HCT116 (cell line): ENCODE results near the gene BPIFA1. TPM values are rescaled to one million over a fixed set of nuclear protein-coding genes. Genes with fewer than 3 reads are reported as not detected.

Experiments
- ATAC-seq: fragments of 200-7000 bp; cut with Tn5 transposase; 2 replicates; pipeline ENCODE4 v1.9.1; 2020; ENCODE audit warnings: mild to moderate bottlenecking, moderate library complexity
- BruUV-seq: library from RNA; stranded (reverse); fragments of 400-500 nt; replicated peaks from 2 replicates; lab custom pipeline; 2021; lab: Mats Ljungman, UMichigan
- CTCF ChIA-PET: fragments of 300-600 bp; sonication (Branson Sonifier 250); formaldehyde crosslinking; loops from one replicate; lab custom pipeline; 2021; ENCODE audit warnings: antibody characterized with exemption; lab: Charles Lee
- POLR2A ChIA-PET: fragments of 300-600, 350-600 bp; sonication (Branson Sonifier 250); formaldehyde crosslinking; loops from one replicate; lab custom pipeline; 2021; ENCODE audit warnings: antibody characterized with exemption; lab: Charles Lee
- RAD21 ChIA-PET, 2 experiments: fragments of 300-600 bp; sonication (Branson Sonifier 250); formaldehyde crosslinking; loops; one replicate each; lab custom pipeline; 2023; ENCODE audit warnings: low total read pairs in 2 of 2; ENCODE audit not compliant: uncharacterized antibody in 2 of 2, unreplicated experiment in 2 of 2, low non-redundant PET in 1 of 2; lab: Charles Lee
- DNase-seq: peaks from one replicate; pipeline ENCODE4 v3.0.0-alpha.2; 2010; ENCODE audit warnings: low read depth, low spot score
- H2AFZ ChIP-seq: fragments of 200-600 bp; shearing (Covaris generic), sonication (generic); 2 replicates; pipeline ENCODE4 v1.6.1; 2017; ENCODE audit warnings: low read depth, mixed run types, mixed read lengths, antibody characterized with exemption, low read length; ENCODE audit not compliant: poor library complexity, severe bottlenecking
- H3K27ac ChIP-seq: 2 replicates; pipeline ENCODE4 v1.5.1; 2012; ENCODE audit warnings: low read depth, low read length
- H3K27me3 ChIP-seq: fragments of 200-600 bp; sonication (generic); 2 replicates; pipeline ENCODE4 v1.6.1; 2016; ENCODE audit warnings: mixed run types, low read length, mixed read lengths; ENCODE audit not compliant: insufficient read depth
- H3K36me3 ChIP-seq, 2 experiments: fragments of 200-500 bp in 1 of 2; fragments of 200-600 bp in 1 of 2; sonication (Bioruptor generic) in 1 of 2; sonication (generic) in 1 of 2; 2 replicates each; pipeline versions ENCODE4 v1.5.1 to v1.6.1; 2014 to 2016; ENCODE audit warnings: low read length in 2 of 2, inconsistent platforms in 1 of 2, mixed read lengths in 1 of 2, mixed run types in 1 of 2; ENCODE audit not compliant: insufficient read depth in 2 of 2, control insufficient read depth in 1 of 2
- H3K4me1 ChIP-seq, 2 experiments: fragments of 200-600 bp in 1 of 2; sonication (generic) in 1 of 2; 2 replicates each; pipeline versions ENCODE4 v1.5.1 to v1.6.1; 2012 to 2017; ENCODE audit warnings: low read length in 2 of 2, inconsistent platforms in 1 of 2, mild to moderate bottlenecking in 1 of 2, mixed read lengths in 1 of 2, mixed run types in 1 of 2, moderate library complexity in 1 of 2; ENCODE audit not compliant: insufficient read depth in 2 of 2, control insufficient read depth in 1 of 2
- H3K4me2 ChIP-seq: fragments of 200-600 bp; sonication (generic); 2 replicates; pipeline ENCODE4 v1.6.1; 2017; ENCODE audit warnings: mixed run types, low read length, mixed read lengths
- H3K4me3 ChIP-seq, 2 experiments: fragments of 200-600 bp in 1 of 2; sonication (generic) in 1 of 2; replicated peaks in 1 of 2; 2 replicates each; pipeline ENCODE4 v1.5.1; 2011 to 2016; ENCODE audit warnings: low read length in 2 of 2, control low read depth in 1 of 2, low read depth in 1 of 2, mild to moderate bottlenecking in 1 of 2, mixed read lengths in 1 of 2, mixed run types in 1 of 2
- H3K79me2 ChIP-seq: fragments of 200-600 bp; sonication (generic); 2 replicates; pipeline ENCODE4 v1.6.1; 2017; ENCODE audit warnings: mild to moderate bottlenecking, mixed run types, low read length, moderate library complexity, mixed read lengths; ENCODE audit not compliant: insufficient read depth
- H3K9ac ChIP-seq: fragments of 200-600 bp; sonication (generic); 2 replicates; pipeline ENCODE4 v1.6.1; 2016; ENCODE audit warnings: low read length, mixed read lengths
- H3K9me2 ChIP-seq: fragments of 200-600 bp; sonication (generic), shearing (Covaris generic); 2 replicates; pipeline ENCODE4 v1.6.1; 2017; ENCODE audit warnings: mixed run types, mild to moderate bottlenecking, moderate library complexity; ENCODE audit not compliant: insufficient read depth
- H3K9me3 ChIP-seq, 2 experiments: fragments of 200-500 bp in 1 of 2; fragments of 200-600 bp in 1 of 2; sonication (Bioruptor generic) in 1 of 2; sonication (generic) in 1 of 2; 2 replicates each; pipeline ENCODE4 v1.6.1; 2014 to 2017; ENCODE audit warnings: low read length in 2 of 2, mixed read lengths in 2 of 2, inconsistent platforms in 1 of 2, low read depth in 1 of 2, mild to moderate bottlenecking in 1 of 2, mixed run types in 1 of 2, moderate library complexity in 1 of 2; ENCODE audit not compliant: control insufficient read depth in 1 of 2, insufficient read depth in 1 of 2
- H4K20me1 ChIP-seq: fragments of 200-600 bp; sonication (generic), shearing (Covaris generic); 2 replicates; pipeline ENCODE4 v1.6.1; 2017; ENCODE audit warnings: mixed run types, mild to moderate bottlenecking, moderate library complexity; ENCODE audit not compliant: insufficient read depth
- ATF3 ChIP-seq: IDR thresholded peaks from 2 replicates; pipeline ENCODE4 v1.6.1; 2012
- CBX3 ChIP-seq: IDR thresholded peaks from 2 replicates; pipeline ENCODE4 v1.6.1; 2012; ENCODE audit warnings: low read depth
- CEBPB ChIP-seq: IDR thresholded peaks from 2 replicates; pipeline ENCODE4 v1.6.1; 2012; ENCODE audit warnings: low read depth
- CTCF ChIP-seq, 3 experiments: fragments of 200-600 bp in 1 of 3; sonication (generic) in 1 of 3; IDR thresholded peaks in 2 of 3; conservative IDR thresholded peaks in 1 of 3; 2 replicates each; pipeline ENCODE4 v1.5.1; 2012 to 2017; ENCODE audit warnings: low read depth in 2 of 3, low read length in 2 of 3, antibody characterized with exemption in 1 of 3, borderline replicate concordance in 1 of 3, control low read depth in 1 of 3, mild to moderate bottlenecking in 1 of 3, mixed read lengths in 1 of 3, mixed run types in 1 of 3, moderate library complexity in 1 of 3; ENCODE audit not compliant: insufficient read depth in 1 of 3
- EGR1 ChIP-seq: IDR thresholded peaks from 2 replicates; pipeline ENCODE4 v1.6.1; 2012; ENCODE audit warnings: low read depth
- ELF1 ChIP-seq: IDR thresholded peaks from 2 replicates; pipeline ENCODE4 v1.6.1; 2012; ENCODE audit warnings: low read depth, borderline replicate concordance
- EZH2 ChIP-seq: fragments of 200-600 bp; sonication (generic); IDR thresholded peaks from 2 replicates; pipeline ENCODE4 v1.6.1; 2017; ENCODE audit warnings: antibody characterized with exemption, mixed run types
- EZH2phosphoT487 ChIP-seq: fragments of 200-600 bp; IDR thresholded peaks from 2 replicates; pipeline ENCODE4 v1.6.1; 2018; ENCODE audit warnings: antibody characterized with exemption, borderline replicate concordance
- FOSL1 ChIP-seq: IDR thresholded peaks from 2 replicates; pipeline ENCODE4 v1.6.1; 2012; ENCODE audit warnings: low read depth
- JUND ChIP-seq: IDR thresholded peaks from 2 replicates; pipeline ENCODE4 v1.6.1; 2012
- POLR2A ChIP-seq: IDR thresholded peaks from 2 replicates; pipeline ENCODE4 v1.7.0; 2011; ENCODE audit warnings: borderline replicate concordance; ENCODE audit not compliant: insufficient read depth, insufficient read length; ENCODE audit errors: extremely low read depth
- POLR2AphosphoS5 ChIP-seq: IDR thresholded peaks from 2 replicates; pipeline ENCODE4 v1.6.1; 2011; ENCODE audit warnings: mild to moderate bottlenecking, low read depth, low read length, moderate library complexity
- RAD21 ChIP-seq: IDR thresholded peaks from 2 replicates; pipeline ENCODE4 v1.6.1; 2012; ENCODE audit warnings: low read depth, mild to moderate bottlenecking
- SP1 ChIP-seq: IDR thresholded peaks from 2 replicates; pipeline ENCODE4 v1.6.1; 2012; ENCODE audit warnings: low read depth
- SRF ChIP-seq: IDR thresholded peaks from 2 replicates; pipeline ENCODE4 v1.6.1; 2012; ENCODE audit warnings: low read depth
- ZBTB33 ChIP-seq: IDR thresholded peaks from 2 replicates; pipeline ENCODE4 v1.6.1; 2011; ENCODE audit warnings: mild to moderate bottlenecking, low read length, moderate library complexity; ENCODE audit not compliant: insufficient replicate concordance; ENCODE audit errors: extremely low read depth
- ZNF274 ChIP-seq: fragments of 200-500 bp; sonication (Bioruptor generic); IDR thresholded peaks from 2 replicates; pipeline ENCODE4 v1.6.1; 2014; ENCODE audit warnings: mild to moderate bottlenecking, low read depth, low read length, inconsistent platforms
- intact Hi-C: fragments of 100-400 bp; cut with micrococcal nuclease; formaldehyde crosslinking; loops from 2 replicates; pipeline ENCODE4 v1.10.0; 2022
- total RNA-seq: library from RNA; stranded (reverse); gene quantifications from one replicate; pipeline ENCODE4 v1.2.1, GENCODE V29; 2021; ENCODE audit not compliant: unreplicated experiment

The BPIFA1 gene
- total RNA-seq, 1 experiment from 2014 or later, result not detected

- TF ChIP-seq CTCF (IDR thresholded peaks at IDR 0.05 in 2 of 3, conservative IDR thresholded peaks at IDR 0.05 in 1 of 3; ENCODE audit: borderline replicate concordance in 1 of 3, insufficient read depth in 1 of 3, low read depth in 2 of 3, low read length in 2 of 3) (no peak), CBX3 (no peak), EZH2phosphoT487 (no peak), EZH2 (no peak), ZBTB33 (no peak), RAD21 (no peak), ZNF274 (no peak), ATF3 (no peak), FOSL1 (no peak), SRF (no peak)
Observed at GRCh38 chr20:33199026-33199425, 36.8 kb upstream of the BPIFA1 start (continued).

- TF ChIP-seq ATF3, result no peak
- no peak for TF ChIP-seq RAD21
- no peak for TF ChIP-seq POLR2A
- TF ChIP-seq ELF1, result no peak
- TF ChIP-seq SP1, result no peak
- TF ChIP-seq FOSL1, result no peak
- TF ChIP-seq POLR2AphosphoS5, result no peak
- TF ChIP-seq EGR1, result no peak
- TF ChIP-seq EZH2, result no peak
- no peak for TF ChIP-seq CEBPB
- no peak for TF ChIP-seq EZH2phosphoT487
- TF ChIP-seq JUND, result no peak
- Histone ChIP-seq H4K20me1 (no peaks in the 10 kb centered on the region), H3K36me3 (no peaks in the 10 kb centered on the region), H2AFZ (no peak overlapping the region), H3K9me2 (no peaks in the 10 kb centered on the region), H3K27ac (no peak overlapping the region), H3K4me1 (no peaks in the 10 kb centered on the region), H3K4me3 (no peak overlapping the region), H3K79me2 (no peaks in the 10 kb centered on the region), H3K4me2 (no peak overlapping the region), H3K27me3 (peaks cover 98% of the 10 kb centered on the region), H3K9me3 (no peaks in the 10 kb centered on the region), H3K9ac (no peak overlapping the region)
- ChIA-PET POLR2A (no interaction called here), CTCF (no interaction called here), RAD21 (no interaction called here)
- no peak for ATAC-seq
- intact Hi-C loops, result no loop called here
- DNase-seq, result no peak
- no TSS peak for BruUV-seq
Observed at GRCh38 chr20:33202451-33202850, 33.3 kb upstream of the BPIFA1 start.
